Fibroblast of lung (primary cell): ENCODE measurements around the gene ENTPD6.

Source experiments
- EZH2 ChIP-seq: IDR thresholded peaks from 2 replicates; pipeline ENCODE4 v1.5.1; 2012; ENCODE audit warnings: low read length, control low read depth, mild to moderate bottlenecking; ENCODE audit errors: missing control alignments
- TF ChIP-seq, protein P1 (sequence below), 2 donors: IDR thresholded peaks in 1 of 2; conservative IDR thresholded peaks in 1 of 2; 1 replicate in 1 of 2; 2 replicates in 1 of 2; pipeline ENCODE4 v1.5.1; 2011 to 2012; ENCODE audit warnings: low read length in 2 of 2, control low read depth in 1 of 2, inconsistent platforms in 1 of 2, low read depth in 1 of 2, mild to moderate bottlenecking in 1 of 2

DNA sequence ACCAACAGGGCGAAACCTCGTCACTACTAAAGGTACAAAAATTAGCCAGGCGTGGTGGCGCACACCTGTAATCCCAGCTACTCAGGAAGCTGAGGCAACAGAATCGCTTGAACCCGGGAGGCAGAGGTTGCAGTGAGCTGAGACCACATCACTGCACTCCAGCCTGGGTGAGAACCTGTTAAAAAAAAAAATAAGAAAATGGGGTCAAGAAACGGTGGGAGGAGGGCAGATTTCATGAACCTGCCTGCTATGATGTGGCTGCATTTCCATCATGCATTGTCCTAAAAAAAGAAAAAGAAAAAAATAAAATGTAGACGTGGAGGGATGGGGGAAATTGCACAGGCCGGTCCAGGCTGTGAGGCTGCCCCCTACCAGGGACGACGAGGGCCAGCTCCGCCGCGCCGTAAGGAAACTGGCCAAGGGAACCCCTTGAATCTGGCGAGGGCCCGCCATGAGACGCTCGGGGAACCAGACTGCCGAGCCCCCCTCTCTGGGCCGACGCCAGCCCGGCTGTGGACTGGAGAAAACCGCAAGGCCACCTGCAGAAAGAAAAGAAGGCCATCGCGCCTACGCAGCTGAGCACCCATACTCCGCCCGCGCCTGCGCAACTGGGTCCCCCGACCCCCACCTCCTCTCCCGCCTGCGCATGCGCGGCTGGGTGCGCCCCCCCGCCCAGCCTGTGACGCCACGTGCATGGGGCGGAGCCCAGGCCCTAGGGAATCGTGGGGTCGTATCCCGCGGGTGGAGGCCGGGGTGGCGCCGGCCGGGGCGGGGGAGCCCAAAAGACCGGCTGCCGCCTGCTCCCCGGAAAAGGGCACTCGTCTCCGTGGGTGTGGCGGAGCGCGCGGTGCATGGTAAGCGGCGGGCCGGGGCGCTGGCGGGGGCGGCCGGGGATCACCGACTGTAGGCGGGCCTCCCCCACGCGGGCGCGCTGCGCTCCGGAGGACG is at the start of gene ENTPD6:
- TF ChIP-seq, protein P1, sequence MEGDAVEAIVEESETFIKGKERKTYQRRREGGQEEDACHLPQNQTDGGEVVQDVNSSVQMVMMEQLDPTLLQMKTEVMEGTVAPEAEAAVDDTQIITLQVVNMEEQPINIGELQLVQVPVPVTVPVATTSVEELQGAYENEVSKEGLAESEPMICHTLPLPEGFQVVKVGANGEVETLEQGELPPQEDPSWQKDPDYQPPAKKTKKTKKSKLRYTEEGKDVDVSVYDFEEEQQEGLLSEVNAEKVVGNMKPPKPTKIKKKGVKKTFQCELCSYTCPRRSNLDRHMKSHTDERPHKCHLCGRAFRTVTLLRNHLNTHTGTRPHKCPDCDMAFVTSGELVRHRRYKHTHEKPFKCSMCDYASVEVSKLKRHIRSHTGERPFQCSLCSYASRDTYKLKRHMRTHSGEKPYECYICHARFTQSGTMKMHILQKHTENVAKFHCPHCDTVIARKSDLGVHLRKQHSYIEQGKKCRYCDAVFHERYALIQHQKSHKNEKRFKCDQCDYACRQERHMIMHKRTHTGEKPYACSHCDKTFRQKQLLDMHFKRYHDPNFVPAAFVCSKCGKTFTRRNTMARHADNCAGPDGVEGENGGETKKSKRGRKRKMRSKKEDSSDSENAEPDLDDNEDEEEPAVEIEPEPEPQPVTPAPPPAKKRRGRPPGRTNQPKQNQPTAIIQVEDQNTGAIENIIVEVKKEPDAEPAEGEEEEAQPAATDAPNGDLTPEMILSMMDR (conservative IDR thresholded peaks at IDR 0.05 in 1 of 2, IDR thresholded peaks at IDR 0.05 in 1 of 2; ENCODE audit: low read depth in 1 of 2, low read length in 2 of 2), result peak; percentile 9 to 27
- no peak for TF ChIP-seq EZH2
